T47D (cell line): ENCODE results near the gene INSM2.

Experiments used
- DNase-seq, 2 experiments: peaks; one replicate each; pipeline versions ENCODE4 v3.0.0 to v3.0.0-alpha.2; 2011 to 2012; ENCODE audit warnings: low read depth in 1 of 2, low spot score in 1 of 2
- JUND ChIP-seq: IDR thresholded peaks from 2 replicates; pipeline ENCODE4 v1.6.1; 2012; ENCODE audit warnings: low read depth
- in situ Hi-C: cut with HindIII; loops from 2 replicates; pipeline ENCODE4 v1.10.0; 2016; ENCODE audit warnings: low sequenced_read_pairs, low pct_unique_long_range_greater_than_20kb

The INSM2 gene

DNA sequence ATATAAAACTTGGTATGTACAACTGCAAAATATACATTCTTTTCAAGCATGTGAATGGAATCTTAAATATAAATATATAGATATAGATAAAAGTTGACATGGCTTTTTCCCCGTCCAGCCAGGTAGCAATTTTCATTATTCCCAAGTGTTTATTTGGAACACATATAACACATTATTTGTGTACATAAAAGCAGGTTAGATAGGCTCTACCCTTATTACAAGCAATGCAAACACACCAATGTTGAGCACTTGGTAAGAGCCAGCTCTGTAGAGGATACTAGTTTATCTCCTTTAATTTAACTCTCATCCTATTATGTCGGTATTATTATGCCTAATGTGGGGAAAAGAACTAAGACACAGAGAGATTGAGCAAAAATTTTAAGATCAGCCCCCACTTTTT is 7.0 kb upstream of the INSM2 start:
- no peak for TF ChIP-seq JUND
- in situ Hi-C loops, result no loop called here
- peak in 1 of 2 experiments; percentile 13 for DNase-seq

DNA sequence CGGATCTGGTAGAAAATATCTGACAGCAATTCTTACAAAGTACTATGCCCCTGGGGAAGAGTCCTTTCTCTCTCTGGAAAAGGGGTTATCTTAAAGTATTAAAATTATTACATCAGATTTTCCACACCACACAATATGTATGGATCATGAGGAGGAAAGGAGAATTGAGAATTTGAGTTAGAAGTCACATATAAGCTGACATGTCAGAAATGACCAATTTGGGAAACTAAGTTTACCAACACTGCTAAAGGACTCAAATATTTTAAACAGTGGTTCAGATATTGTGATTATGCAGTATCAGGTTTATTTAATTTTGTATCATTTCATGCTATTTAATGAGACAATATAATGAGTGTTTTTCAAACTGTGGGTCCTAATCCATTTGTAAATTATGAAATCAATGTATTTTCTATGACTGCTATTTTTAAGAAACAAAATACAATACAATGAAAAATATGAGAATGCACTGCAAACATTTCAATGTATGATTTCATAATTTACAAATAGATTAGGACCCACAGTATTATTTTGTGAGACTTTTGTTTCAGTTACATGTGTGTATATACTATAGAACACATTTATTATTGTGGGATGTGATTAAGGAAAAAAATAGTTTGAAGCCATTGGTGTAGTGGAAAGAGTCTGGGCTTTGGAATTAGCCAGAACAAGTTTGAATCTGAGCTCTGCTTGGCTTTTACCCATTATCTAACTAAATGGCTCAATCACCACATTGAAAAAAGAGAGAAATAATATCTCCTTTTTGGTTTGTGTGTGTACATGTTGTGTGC is 1.8 kb upstream of the INSM2 start:
- DNase-seq, result no peak
- TF ChIP-seq JUND, result no peak
- in situ Hi-C loops, result no loop called here

DNA sequence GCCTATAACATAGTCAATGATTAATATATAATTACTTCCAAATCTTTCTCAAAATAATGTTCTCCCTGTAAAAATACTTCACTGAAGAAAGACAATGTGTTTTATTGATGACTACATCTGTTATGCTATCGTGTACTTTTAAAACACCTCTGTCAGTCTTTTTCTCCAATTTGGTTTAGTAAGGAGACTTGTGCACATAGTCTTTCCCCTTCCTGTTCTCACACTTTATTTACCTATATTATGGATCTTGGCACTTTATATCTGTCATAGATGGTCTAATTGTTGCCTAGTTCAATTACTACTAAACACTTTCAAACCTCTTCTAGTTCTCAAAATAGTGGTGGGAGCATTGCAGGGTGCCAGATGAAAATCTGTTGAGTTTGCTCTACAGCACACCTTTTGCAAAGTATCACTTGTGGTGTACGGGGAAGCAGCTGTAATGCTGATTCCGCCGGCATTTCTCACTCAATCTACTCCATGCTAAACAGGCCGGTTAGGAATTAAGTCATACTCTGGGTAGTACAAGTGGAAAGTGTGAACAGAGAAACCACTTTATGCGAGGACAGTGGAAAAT is 1.1 kb upstream of the INSM2 start:
- TF ChIP-seq JUND, result no peak
- DNase-seq, result no peak
- in situ Hi-C loops, result no loop called here

DNA sequence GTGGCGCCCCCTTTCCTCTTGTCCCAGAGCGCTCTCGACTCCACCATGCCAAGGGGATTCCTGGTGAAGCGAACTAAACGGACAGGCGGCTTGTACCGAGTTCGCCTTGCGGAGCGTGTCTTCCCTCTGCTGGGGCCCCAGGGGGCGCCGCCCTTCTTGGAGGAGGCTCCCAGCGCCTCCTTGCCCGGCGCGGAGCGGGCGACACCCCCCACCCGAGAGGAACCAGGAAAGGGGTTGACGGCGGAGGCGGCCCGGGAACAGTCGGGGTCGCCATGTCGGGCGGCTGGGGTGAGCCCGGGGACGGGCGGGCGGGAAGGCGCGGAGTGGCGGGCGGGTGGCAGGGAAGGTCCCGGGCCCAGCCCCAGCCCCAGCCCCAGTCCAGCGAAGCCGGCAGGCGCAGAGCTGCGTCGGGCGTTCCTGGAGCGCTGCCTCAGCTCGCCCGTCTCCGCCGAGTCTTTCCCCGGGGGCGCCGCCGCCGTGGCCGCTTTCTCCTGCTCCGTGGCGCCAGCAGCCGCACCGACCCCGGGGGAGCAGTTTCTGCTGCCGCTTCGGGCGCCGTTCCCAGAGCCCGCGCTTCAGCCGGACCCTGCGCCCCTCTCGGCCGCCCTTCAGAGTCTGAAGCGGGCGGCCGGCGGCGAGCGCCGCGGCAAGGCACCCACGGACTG is 376 bp downstream of the INSM2 start:
- in situ Hi-C loops, result no loop called here
- peak in 1 of 2 experiments; percentile 76 for DNase-seq
- no peak for TF ChIP-seq JUND

DNA sequence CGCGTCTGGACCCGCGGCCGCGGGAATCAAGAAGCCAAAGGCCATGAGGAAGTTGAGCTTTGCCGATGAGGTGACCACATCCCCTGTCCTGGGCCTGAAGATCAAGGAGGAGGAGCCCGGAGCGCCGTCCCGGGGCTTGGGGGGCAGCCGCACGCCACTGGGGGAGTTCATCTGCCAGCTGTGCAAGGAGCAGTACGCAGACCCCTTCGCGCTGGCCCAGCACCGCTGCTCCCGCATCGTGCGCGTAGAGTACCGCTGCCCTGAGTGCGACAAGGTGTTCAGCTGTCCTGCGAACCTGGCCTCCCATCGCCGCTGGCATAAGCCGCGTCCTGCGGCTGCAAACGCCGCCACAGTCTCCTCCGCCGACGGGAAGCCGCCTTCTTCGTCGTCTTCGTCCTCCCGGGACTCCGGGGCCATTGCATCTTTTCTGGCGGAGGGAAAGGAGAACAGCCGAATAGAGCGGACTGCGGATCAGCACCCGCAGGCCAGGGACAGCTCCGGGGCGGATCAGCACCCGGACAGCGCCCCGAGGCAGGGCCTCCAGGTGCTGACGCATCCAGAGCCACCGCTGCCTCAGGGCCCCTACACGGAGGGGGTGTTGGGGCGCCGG is 1.0 kb downstream of the INSM2 start:
- TF ChIP-seq JUND, result no peak
- in situ Hi-C loops, result no loop called here
- DNase-seq, result peak in 1 of 2 experiments; percentile 70

DNA sequence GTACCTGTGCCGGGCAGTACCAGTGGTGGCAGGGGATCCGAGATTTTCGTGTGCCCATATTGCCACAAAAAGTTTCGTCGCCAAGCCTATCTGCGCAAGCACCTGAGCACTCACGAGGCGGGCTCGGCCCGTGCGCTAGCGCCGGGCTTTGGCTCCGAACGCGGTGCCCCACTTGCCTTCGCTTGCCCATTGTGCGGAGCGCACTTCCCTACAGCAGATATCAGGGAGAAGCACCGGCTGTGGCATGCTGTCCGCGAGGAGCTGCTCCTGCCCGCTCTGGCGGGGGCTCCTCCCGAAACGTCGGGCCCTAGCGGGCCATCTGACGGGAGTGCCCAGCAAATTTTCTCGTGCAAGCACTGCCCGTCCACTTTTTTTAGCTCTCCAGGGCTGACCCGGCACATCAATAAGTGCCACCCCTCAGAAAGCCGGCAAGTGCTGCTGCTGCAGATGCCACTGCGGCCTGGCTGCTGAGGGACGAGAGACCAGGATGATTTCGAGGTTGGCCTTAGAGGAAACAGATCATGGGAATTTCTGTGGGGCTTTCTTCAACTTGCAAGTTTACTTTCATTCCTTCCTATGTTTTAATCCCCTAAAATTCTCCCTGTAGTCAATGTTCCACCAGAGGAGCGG is 1.6 kb downstream of the INSM2 start:
- TF ChIP-seq JUND, result no peak
- in situ Hi-C loops, result no loop called here
- no peak for DNase-seq

DNA sequence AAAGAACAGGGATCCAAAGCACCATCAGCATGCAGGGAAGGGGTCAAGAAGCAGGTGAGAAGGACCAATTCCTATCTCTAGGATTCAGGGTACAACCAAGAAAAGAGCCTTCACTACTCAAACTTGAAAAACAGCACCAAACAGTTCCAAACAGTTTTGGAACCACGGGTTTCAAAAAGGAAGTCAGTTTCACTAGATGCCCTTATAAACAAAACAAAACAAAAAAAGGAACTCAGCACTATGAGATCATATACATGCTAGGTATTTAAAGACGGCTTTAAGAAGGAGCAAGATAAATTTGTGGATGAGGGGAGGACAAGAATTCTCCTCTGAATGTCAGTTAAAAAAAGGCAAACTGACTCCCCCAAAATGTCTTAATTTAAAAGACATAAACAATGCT is 6.0 kb downstream of the INSM2 start:
- in situ Hi-C loops, result no loop called here
- TF ChIP-seq JUND, result no peak

DNA sequence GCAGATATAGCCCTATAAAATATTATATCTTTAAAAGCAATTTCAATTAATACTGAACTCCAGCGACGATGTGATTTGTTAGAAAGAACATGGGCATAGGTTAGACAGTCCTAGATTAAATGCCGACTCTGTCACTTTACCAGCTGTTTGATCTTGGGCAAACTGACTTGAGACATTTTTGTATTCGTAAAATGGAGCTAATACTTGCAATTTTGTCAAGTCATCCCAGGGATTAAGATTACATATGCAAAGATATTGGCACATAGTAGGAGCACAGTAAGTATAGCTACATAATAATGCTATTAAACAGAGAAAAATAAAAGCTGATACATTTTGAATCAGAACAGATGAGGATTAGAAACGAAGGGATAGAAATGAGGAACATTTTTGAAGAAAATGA is 9.0 kb downstream of the INSM2 start:
- no peak for DNase-seq
- in situ Hi-C loops, result no loop called here
- TF ChIP-seq JUND, result no peak

More for the DNA sequence above, 6.0 kb downstream of the INSM2 start:
- DNase-seq, result no peak

DNA sequence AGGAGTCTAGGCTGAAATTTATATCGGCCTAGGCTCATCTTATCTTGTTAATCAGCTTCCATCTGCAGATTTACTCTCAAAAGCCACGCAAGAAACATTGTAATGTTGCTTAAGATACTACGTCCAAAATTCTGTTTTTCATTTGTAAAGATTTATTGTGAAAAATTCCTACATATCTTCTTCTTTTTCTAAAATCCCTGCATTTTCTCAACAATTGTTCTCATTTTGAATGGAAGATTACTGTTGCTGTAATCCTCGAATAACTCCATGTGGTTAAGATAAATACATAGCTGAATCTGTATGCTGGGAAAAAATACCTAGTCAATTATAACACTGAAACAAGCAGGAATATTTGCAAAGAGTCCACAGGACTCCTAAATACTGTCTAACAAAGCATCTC is 15.6 kb downstream of the INSM2 start:
- no peak for TF ChIP-seq JUND
- in situ Hi-C loops, result no loop called here
- no peak for DNase-seq

DNA sequence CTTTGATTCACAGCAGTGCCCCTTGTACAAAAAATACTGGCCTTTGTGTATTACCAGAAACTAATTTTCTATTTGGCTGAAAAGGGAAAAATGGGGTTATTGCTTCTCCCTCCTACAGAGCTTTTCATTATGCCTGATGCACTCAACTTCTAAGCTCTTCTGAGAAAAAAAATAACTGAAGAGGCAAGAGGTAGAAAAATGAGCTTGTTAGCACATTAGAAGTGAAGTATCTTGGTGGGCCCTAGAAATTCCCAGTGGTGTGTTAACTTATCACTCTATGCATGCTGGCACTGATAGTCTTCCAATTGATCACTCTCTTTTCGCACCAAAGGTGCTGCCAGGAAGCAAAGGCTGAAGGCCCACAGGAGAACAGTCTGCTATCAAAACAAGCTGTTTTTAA is 17.1 kb downstream of the INSM2 start:
- DNase-seq, result no peak
- in situ Hi-C loops, result no loop called here
- TF ChIP-seq JUND, result no peak

DNA sequence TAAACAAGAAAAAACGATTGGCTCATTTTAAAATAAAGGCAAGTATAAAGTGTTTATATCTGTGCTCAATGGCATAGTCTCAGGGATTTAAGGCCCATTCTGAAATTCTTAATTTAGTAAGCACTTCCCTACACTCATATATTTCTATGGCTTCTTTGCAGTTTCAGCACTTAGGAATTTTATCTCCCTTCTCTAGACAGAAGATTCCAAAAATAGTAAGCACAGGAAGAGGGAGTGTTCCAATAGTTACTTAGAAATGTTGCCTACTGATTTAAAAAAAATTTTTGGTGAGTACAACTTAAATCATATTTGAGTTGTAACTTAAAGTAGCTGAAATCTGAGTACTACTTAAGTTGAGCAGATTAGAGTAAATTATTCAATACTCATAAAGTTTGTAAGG is 19.8 kb downstream of the INSM2 start:
- no peak for TF ChIP-seq JUND
- in situ Hi-C loops, result no loop called here
- DNase-seq, result no peak

DNA sequence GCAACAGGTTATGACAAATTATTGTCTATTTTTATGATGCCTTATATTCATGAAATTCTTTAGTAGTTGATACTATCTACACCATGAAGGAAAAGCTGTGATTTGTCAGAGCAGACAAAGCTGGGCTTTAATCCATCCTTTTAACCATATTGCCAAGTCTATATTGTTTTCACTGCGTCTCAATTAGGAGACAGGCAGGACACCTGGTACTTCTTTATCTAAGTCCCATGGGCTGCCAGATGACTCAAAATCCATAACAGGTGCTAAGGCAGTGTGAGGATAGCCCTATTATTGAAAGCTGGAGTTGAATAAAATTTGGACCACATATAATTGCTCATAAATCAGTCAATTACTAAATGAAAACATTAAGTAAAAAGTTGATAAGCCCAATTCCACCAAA is 22.6 kb downstream of the INSM2 start:
- no peak for TF ChIP-seq JUND
- no peak for DNase-seq
- in situ Hi-C loops, result no loop called here

DNA sequence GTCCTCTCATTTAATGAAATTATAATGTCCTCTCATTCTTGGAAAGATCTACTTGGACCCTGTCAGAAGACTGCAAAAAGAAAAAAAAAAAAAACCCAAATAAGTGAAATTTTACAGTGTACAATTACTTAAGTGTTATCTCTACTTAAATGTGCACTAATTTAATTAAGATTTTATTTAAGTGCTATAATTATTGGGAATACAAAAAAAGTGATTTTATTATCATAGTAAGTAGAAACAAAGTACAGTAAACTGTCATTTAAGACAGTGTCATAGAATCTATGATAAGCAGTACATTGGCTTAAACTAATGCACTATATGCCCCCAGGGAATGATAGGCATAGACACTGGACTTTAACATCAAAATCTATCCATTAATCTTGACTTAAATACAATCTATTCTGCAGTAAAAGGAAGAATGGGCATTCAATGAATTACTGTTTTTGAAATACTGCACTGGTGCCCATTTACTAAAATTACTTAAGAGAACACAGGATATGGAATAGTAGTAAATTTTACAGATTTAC is 23.3 kb downstream of the INSM2 start:
- no peak for TF ChIP-seq JUND
- DNase-seq, result no peak
- in situ Hi-C loops, result no loop called here
